OCI-LY3 (cell line): ENCODE results near the gene ZNF215.

Experiments used
- EZH2phosphoT487 ChIP-seq: fragments of 200-600 bp; shearing (Covaris generic); IDR thresholded peaks from 2 replicates; pipeline ENCODE4 v1.6.1; 2018; ENCODE audit warnings: antibody characterized with exemption, mixed run types, low read depth
- TF ChIP-seq, protein P1 (sequence below): fragments of 200-600, 300-600 bp; sonication (generic); IDR thresholded peaks from 2 replicates; pipeline ENCODE4 v1.5.1; 2014; ENCODE audit warnings: antibody characterized with exemption, low read length, low read depth

DNA sequence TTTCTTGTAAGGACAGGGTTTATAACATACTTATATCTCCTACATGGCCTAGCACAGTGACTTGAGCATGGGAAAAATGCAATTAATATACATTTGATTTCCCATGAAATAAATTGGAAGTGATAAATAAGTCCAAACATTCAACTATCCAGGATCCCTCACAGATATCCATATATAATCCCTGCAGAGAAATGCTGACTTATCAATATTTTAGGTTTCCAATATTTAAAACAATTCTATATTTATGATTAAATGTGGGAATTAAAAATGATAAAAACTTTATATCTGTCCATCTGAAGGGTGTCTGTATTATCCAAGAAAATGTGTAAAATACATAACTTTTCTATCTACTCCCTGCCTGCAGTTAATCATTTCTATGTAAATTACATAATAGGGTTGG is 43.5 kb upstream of the ZNF215 start:
- TF ChIP-seq, protein P1, sequence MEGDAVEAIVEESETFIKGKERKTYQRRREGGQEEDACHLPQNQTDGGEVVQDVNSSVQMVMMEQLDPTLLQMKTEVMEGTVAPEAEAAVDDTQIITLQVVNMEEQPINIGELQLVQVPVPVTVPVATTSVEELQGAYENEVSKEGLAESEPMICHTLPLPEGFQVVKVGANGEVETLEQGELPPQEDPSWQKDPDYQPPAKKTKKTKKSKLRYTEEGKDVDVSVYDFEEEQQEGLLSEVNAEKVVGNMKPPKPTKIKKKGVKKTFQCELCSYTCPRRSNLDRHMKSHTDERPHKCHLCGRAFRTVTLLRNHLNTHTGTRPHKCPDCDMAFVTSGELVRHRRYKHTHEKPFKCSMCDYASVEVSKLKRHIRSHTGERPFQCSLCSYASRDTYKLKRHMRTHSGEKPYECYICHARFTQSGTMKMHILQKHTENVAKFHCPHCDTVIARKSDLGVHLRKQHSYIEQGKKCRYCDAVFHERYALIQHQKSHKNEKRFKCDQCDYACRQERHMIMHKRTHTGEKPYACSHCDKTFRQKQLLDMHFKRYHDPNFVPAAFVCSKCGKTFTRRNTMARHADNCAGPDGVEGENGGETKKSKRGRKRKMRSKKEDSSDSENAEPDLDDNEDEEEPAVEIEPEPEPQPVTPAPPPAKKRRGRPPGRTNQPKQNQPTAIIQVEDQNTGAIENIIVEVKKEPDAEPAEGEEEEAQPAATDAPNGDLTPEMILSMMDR = no peak
- no peak for TF ChIP-seq EZH2phosphoT487
